DND-41 (cell line): ENCODE data around the gene SLC38A8.

Source experiments
- ATAC-seq: fragments of 200-7000 bp; cut with Tn5 transposase; 3 replicates; pipeline ENCODE4 v1.9.1; 2021; ENCODE audit warnings: low read depth; ENCODE audit not compliant: insufficient read depth
- DNase-seq: peaks from one replicate; pipeline ENCODE4 v3.0.0-alpha.2; 2020
- H2AFZ ChIP-seq: 2 replicates; pipeline ENCODE4 v1.6.0; 2012; ENCODE audit warnings: low read depth, low read length
- H3K27ac ChIP-seq: 2 replicates; pipeline ENCODE4 v1.5.1; 2012; ENCODE audit warnings: low read length, inconsistent platforms
- H3K27me3 ChIP-seq: fragments of 200-600 bp; sonication (generic); 2 replicates; pipeline ENCODE4 v1.6.0; 2012; ENCODE audit warnings: low read length, mild to moderate bottlenecking, inconsistent platforms; ENCODE audit not compliant: insufficient read depth, poor library complexity
- H3K36me3 ChIP-seq: 2 replicates; pipeline ENCODE4 v1.5.1; 2012; ENCODE audit warnings: low read length, inconsistent platforms; ENCODE audit not compliant: insufficient read depth
- H3K4me1 ChIP-seq: 2 replicates; pipeline ENCODE4 v1.5.1; 2012; ENCODE audit warnings: mild to moderate bottlenecking, low read length; ENCODE audit not compliant: insufficient read depth
- H3K4me2 ChIP-seq: 2 replicates; pipeline ENCODE4 v1.6.0; 2012; ENCODE audit warnings: mild to moderate bottlenecking, moderate library complexity, low read length, inconsistent platforms; ENCODE audit not compliant: insufficient read depth
- H3K4me3 ChIP-seq, 2 experiments: fragments of 200-600 bp in 1 of 2; shearing (Covaris generic) in 1 of 2; 2 replicates each; pipeline ENCODE4 v1.5.1; 2012 to 2016; ENCODE audit warnings: inconsistent platforms in 2 of 2, low read length in 2 of 2, mild to moderate bottlenecking in 2 of 2, low read depth in 1 of 2, moderate library complexity in 1 of 2
- H3K79me2 ChIP-seq: 2 replicates; pipeline ENCODE4 v1.6.0; 2012; ENCODE audit warnings: low read length, inconsistent platforms; ENCODE audit not compliant: insufficient read depth
- H3K9ac ChIP-seq: 2 replicates; pipeline ENCODE4 v1.6.0; 2012; ENCODE audit warnings: low read depth, mild to moderate bottlenecking, inconsistent platforms, low read length, moderate library complexity
- H3K9me3 ChIP-seq: 2 replicates; pipeline ENCODE4 v1.5.1; 2012; ENCODE audit warnings: low read length, moderate library complexity, mild to moderate bottlenecking, inconsistent platforms; ENCODE audit not compliant: insufficient read depth, severe bottlenecking
- H4K20me1 ChIP-seq: 2 replicates; pipeline ENCODE4 v1.6.0; 2012; ENCODE audit warnings: low read length; ENCODE audit not compliant: insufficient read depth
- EZH2 ChIP-seq: IDR thresholded peaks from 3 replicates; pipeline ENCODE4 v1.6.1; 2012; ENCODE audit warnings: borderline replicate concordance, low read depth, mild to moderate bottlenecking, moderate library complexity, low read length, inconsistent platforms; ENCODE audit not compliant: severe bottlenecking
- TF ChIP-seq, protein P1 (sequence below): IDR thresholded peaks from 2 replicates; pipeline ENCODE4 v1.5.1; 2012; ENCODE audit warnings: borderline replicate concordance, low read length, moderate library complexity, mild to moderate bottlenecking; ENCODE audit not compliant: poor library complexity, severe bottlenecking; ENCODE audit errors: extremely low read depth

Gene SLC38A8

DNA sequence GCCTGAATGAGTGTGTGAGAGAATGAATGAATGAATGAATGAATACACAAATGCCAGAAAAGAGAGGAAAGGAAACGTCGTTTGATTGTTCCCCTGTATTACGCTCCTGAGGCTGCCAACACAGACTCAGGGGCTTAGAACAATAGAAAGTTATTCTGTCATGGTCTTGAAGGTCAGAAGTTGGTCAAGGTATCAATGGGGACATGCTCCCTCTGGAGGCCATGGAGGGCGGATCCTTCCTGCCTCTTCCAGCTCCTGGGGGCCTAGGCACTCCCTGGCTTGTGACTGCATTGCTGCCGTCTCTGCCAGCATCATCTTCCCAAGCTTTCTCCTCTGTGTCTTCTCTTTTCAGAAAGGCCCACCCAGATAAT, 1.5 kb upstream of the SLC38A8 start:
- TF ChIP-seq EZH2, result no peak
- TF ChIP-seq, protein P1, sequence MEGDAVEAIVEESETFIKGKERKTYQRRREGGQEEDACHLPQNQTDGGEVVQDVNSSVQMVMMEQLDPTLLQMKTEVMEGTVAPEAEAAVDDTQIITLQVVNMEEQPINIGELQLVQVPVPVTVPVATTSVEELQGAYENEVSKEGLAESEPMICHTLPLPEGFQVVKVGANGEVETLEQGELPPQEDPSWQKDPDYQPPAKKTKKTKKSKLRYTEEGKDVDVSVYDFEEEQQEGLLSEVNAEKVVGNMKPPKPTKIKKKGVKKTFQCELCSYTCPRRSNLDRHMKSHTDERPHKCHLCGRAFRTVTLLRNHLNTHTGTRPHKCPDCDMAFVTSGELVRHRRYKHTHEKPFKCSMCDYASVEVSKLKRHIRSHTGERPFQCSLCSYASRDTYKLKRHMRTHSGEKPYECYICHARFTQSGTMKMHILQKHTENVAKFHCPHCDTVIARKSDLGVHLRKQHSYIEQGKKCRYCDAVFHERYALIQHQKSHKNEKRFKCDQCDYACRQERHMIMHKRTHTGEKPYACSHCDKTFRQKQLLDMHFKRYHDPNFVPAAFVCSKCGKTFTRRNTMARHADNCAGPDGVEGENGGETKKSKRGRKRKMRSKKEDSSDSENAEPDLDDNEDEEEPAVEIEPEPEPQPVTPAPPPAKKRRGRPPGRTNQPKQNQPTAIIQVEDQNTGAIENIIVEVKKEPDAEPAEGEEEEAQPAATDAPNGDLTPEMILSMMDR, result peak; percentile 43
- Histone ChIP-seq H4K20me1 (peaks cover 7% of the 10 kb centered on the region), H3K36me3 (peaks cover 8% of the 10 kb centered on the region), H3K4me3 (no peak overlapping the region), H2AFZ (no peak overlapping the region), H3K4me2 (no peak overlapping the region), H3K9me3 (no peaks in the 10 kb centered on the region), H3K79me2 (no peaks in the 10 kb centered on the region), H3K27ac (no peak overlapping the region), H3K9ac (no peak overlapping the region), H3K27me3 (no peaks in the 10 kb centered on the region), H3K4me1 (no peaks in the 10 kb centered on the region)
- ATAC-seq (no peak), DNase-seq (no peak)

DNA sequence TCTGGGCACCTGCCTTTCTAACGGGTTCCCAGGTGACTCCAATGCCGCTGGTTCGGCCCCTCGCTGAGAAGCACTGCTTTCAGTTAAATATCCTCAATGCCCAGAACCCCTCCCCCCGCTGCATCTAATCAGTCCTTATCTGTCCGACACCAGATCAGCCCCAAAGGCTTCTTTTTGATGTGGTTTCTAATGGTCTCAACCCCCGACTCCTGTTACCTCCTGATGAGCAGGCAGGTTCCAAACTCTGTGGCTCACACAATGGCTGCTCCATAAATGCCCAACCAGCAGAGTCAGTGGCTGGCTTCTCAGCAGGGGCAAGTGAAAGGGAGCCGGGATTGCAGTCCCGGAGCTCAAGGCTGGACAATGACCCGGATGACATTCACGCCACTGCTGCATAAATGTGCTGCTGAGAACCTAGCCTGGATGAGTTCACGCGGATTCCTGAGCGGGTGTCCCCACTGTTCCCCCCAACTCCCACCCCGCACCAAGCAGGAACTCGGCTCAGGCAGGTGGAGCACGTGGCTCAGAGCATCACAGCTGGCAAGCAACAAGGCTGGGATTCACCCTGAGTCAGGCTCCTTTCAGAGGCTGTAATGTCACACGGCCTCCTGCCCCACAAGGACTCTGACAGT, 1.0 kb upstream of the SLC38A8 start:
- DNase-seq (no peak), ATAC-seq (0 out of 3 replicates have a peak, but pooled peaks have one; percentile 34)
- Histone ChIP-seq H3K36me3 (peaks cover 5% of the 10 kb centered on the region), H3K4me1 (no peaks in the 10 kb centered on the region), H4K20me1 (peaks cover 7% of the 10 kb centered on the region), H3K9ac (no peak overlapping the region), H2AFZ (no peak overlapping the region), H3K4me2 (no peak overlapping the region), H3K27ac (no peak overlapping the region), H3K27me3 (no peaks in the 10 kb centered on the region), H3K4me3 (no peak overlapping the region), H3K9me3 (no peaks in the 10 kb centered on the region), H3K79me2 (no peaks in the 10 kb centered on the region)
- TF ChIP-seq, protein P1, result no peak
- TF ChIP-seq EZH2, result no peak

DNA sequence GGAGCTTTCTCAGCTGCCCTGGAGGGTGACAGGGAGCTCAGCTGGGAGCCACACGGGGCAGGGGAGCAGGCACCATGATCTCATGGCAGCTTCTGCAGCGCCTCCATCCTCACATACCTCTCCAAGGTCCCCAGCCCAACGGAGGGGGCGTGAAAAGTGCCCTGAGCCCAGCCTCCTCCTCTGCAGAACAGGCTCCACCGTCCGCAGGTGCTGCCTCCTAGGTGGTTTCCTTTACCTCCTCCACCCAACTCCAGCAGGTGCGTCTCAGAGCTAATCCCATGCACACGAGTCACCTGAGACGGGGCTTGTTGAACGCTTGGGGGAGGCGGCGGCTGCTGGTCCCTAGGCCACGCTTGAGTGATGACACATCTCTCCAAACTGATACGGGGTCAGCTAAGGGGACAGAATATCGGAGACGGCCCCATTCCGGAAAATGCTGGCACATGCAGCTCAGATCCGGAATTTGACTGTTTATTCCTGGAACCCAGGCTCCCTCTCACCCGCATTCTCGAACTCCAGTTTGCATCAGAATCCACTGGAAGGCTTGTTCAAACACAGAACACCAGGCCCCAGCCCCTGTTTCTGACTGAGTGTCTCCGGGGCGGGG, 387 bp upstream of the SLC38A8 start:
- Histone ChIP-seq H4K20me1 (peaks cover 7% of the 10 kb centered on the region), H2AFZ (no peak overlapping the region), H3K9ac (no peak overlapping the region), H3K4me2 (no peak overlapping the region), H3K4me3 (no peak overlapping the region), H3K9me3 (no peaks in the 10 kb centered on the region), H3K36me3 (no peaks in the 10 kb centered on the region; the same call in 1 of the 2 replicates), H3K4me1 (no peaks in the 10 kb centered on the region), H3K27me3 (no peaks in the 10 kb centered on the region), H3K79me2 (no peaks in the 10 kb centered on the region), H3K27ac (no peak overlapping the region)
- TF ChIP-seq, protein P1, result no peak
- TF ChIP-seq EZH2, result no peak
- DNase-seq, result no peak
- ATAC-seq, result no peak
